WTC11 (cell line): ENCODE measurements around the gene MMP19.

Source experiments
- ATF1 ChIP-seq: sonication (generic); formaldehyde crosslinking; IDR thresholded peaks from 2 replicates; pipeline ENCODE4 v1.8.1; 2023; ENCODE audit warnings: mild to moderate bottlenecking, moderate library complexity, missing genetic modification reagents
- CREB1 ChIP-seq: sonication (generic); formaldehyde crosslinking; IDR thresholded peaks from 2 replicates; pipeline ENCODE4 v1.8.0; 2023; ENCODE audit warnings: mild to moderate bottlenecking, missing genetic modification reagents
- CREM ChIP-seq: sonication (generic); formaldehyde crosslinking; IDR thresholded peaks from 2 replicates; pipeline ENCODE4 v1.8.1; 2022; ENCODE audit warnings: mild to moderate bottlenecking, missing genetic modification reagents, moderate library complexity
- E2F5 ChIP-seq: sonication (generic); formaldehyde crosslinking; IDR thresholded peaks from 2 replicates; pipeline ENCODE4 v1.8.1; 2022; ENCODE audit warnings: mild to moderate bottlenecking, moderate library complexity, missing genetic modification reagents
- JUN ChIP-seq: sonication (generic); formaldehyde crosslinking; IDR thresholded peaks from 2 replicates; pipeline ENCODE4 v1.8.0; 2023; ENCODE audit warnings: mild to moderate bottlenecking, missing genetic modification reagents
- MAX ChIP-seq: sonication (generic); formaldehyde crosslinking; IDR thresholded peaks from 2 replicates; pipeline ENCODE4 v1.8.0; 2022; ENCODE audit warnings: mild to moderate bottlenecking, missing genetic modification reagents
- NFYB ChIP-seq: sonication (generic); formaldehyde crosslinking; conservative IDR thresholded peaks from 2 replicates; pipeline ENCODE4 v1.8.0; 2022; ENCODE audit warnings: low read depth, missing genetic modification reagents
- TF ChIP-seq, protein P1 (sequence below): fragments of 200-600 bp; IDR thresholded peaks from 2 replicates; pipeline ENCODE4 v1.8.0; 2022; ENCODE audit warnings: antibody characterized with exemption
- TF ChIP-seq, protein P2 (sequence below): sonication (generic); formaldehyde crosslinking; IDR thresholded peaks from 2 replicates; pipeline ENCODE4 v1.8.0; 2022; ENCODE audit warnings: missing genetic modification reagents

GRCh38 chr12:55838361-55838760, 4.4 kb downstream of the MMP19 start:
- no peak for TF ChIP-seq CREM (CRISPR knock-in tag)
- TF ChIP-seq, protein P1, sequence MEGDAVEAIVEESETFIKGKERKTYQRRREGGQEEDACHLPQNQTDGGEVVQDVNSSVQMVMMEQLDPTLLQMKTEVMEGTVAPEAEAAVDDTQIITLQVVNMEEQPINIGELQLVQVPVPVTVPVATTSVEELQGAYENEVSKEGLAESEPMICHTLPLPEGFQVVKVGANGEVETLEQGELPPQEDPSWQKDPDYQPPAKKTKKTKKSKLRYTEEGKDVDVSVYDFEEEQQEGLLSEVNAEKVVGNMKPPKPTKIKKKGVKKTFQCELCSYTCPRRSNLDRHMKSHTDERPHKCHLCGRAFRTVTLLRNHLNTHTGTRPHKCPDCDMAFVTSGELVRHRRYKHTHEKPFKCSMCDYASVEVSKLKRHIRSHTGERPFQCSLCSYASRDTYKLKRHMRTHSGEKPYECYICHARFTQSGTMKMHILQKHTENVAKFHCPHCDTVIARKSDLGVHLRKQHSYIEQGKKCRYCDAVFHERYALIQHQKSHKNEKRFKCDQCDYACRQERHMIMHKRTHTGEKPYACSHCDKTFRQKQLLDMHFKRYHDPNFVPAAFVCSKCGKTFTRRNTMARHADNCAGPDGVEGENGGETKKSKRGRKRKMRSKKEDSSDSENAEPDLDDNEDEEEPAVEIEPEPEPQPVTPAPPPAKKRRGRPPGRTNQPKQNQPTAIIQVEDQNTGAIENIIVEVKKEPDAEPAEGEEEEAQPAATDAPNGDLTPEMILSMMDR, result no peak
- no peak for TF ChIP-seq NFYB (CRISPR knock-in tag)
- TF ChIP-seq JUN (CRISPR knock-in tag), result no peak
- no peak for TF ChIP-seq ATF1 (CRISPR knock-in tag)
- TF ChIP-seq CREB1 (CRISPR knock-in tag), result no peak
- TF ChIP-seq E2F5, result no peak
- TF ChIP-seq, protein P2, sequence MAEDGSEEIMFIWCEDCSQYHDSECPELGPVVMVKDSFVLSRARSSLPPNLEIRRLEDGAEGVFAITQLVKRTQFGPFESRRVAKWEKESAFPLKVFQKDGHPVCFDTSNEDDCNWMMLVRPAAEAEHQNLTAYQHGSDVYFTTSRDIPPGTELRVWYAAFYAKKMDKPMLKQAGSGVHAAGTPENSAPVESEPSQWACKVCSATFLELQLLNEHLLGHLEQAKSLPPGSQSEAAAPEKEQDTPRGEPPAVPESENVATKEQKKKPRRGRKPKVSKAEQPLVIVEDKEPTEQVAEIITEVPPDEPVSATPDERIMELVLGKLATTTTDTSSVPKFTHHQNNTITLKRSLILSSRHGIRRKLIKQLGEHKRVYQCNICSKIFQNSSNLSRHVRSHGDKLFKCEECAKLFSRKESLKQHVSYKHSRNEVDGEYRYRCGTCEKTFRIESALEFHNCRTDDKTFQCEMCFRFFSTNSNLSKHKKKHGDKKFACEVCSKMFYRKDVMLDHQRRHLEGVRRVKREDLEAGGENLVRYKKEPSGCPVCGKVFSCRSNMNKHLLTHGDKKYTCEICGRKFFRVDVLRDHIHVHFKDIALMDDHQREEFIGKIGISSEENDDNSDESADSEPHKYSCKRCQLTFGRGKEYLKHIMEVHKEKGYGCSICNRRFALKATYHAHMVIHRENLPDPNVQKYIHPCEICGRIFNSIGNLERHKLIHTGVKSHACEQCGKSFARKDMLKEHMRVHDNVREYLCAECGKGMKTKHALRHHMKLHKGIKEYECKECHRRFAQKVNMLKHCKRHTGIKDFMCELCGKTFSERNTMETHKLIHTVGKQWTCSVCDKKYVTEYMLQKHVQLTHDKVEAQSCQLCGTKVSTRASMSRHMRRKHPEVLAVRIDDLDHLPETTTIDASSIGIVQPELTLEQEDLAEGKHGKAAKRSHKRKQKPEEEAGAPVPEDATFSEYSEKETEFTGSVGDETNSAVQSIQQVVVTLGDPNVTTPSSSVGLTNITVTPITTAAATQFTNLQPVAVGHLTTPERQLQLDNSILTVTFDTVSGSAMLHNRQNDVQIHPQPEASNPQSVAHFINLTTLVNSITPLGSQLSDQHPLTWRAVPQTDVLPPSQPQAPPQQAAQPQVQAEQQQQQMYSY (CRISPR knock-in tag), result no peak
- TF ChIP-seq MAX (CRISPR knock-in tag), result no peak
